Stimulated activated CD8-positive, alpha-beta memory T cell treated with anti-CD3 and anti-CD28 coated beads, Interleukin-7, amount 100 ng/mL, for 24 hours (primary cell): Measurements from ENCODE around the gene WDR20.
"Not testable (repeated sequence)": the region's sequence is repeated elsewhere in the genome, so short reads cannot be mapped to it uniquely, and the experiment has no call there.

Source experiments
- DNase-seq: peaks from one replicate; pipeline ENCODE4 v3.0.0-alpha.2; 2020; ENCODE audit warnings: low read depth

Gene WDR20

GRCh38 chr14:102238766-102239165, 99.1 kb downstream of the WDR20 start:
- DNase-seq: no peak

- DNase-seq: no peak
Measured at GRCh38 chr14:102239231-102239630, 99.5 kb downstream of the WDR20 start.

DNA sequence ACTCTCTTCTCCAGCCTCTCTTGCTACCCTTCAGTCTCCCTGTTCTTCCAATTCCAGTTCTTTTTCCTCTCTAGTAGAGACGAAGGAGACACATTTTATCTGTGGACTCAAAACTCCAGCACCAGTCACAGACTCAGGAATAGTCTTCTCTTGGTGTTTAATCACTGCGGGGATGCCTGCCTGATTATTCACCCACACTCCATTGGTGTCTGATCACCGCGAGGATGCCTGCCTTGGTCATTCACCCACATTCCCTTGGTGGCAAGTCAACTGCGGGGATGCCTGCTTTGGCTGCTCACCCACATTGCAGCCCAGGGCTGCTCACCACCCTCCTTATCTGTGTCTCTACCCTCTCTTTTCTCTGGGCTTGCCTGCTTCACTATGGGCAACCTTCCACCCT, 100.8 kb downstream of the WDR20 start:
- not testable (repeated sequence) for DNase-seq

DNA sequence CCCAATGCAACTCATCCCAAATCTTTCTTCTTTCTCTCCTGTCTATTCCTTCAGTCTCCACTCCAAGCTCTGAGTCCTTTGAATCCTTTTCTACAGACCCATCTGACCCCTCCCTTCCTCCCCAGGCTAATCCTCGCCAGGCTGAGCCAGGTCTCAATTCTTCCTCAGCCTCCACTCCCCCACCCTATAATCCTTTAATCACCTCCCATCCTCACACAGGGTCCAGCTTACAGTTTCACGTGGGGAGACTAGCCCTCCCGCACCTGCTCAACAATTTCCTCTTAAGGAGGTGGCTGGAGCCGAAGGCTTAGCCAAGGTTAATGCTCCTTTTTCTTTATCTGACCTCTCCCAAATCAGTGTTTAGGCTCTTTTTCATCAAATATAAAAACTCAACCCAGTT, 101.5 kb downstream of the WDR20 start:
- DNase-seq: no peak

- DNase-seq: not testable (repeated sequence)
Measured at GRCh38 chr14:102243795-102244194, 104.1 kb downstream of the WDR20 start.

GRCh38 chr14:102246071-102246470, 106.4 kb downstream of the WDR20 start:
- DNase-seq: no peak

DNA sequence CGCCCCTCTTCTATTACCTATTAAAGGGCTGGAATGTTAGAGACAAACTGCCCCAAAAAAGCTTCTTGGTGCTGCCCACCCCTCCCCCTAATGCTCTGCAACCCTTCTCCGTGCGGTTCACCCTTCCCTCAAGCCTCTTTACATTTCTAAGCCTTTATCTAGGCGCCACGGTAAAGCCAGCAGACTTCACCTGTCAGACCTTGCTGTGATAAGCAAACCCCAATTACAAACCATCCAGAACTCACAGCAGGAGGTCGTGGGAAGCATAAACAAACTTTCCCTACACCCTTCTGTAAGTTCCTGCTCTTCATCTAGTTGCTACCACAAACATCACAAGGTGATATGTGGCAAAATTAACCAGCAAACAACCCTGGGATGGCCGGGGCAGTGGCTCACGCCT, 108.4 kb downstream of the WDR20 start:
- no peak for DNase-seq

GRCh38 chr14:102249041-102249440, 109.3 kb downstream of the WDR20 start:
- DNase-seq: no peak

- DNase-seq: no peak
Measured at GRCh38 chr14:102249981-102250380, 110.3 kb downstream of the WDR20 start.

GRCh38 chr14:102250636-102251035, 110.9 kb downstream of the WDR20 start:
- DNase-seq: no peak

- no peak for DNase-seq
Measured at GRCh38 chr14:102251161-102251560, 111.5 kb downstream of the WDR20 start.

DNA sequence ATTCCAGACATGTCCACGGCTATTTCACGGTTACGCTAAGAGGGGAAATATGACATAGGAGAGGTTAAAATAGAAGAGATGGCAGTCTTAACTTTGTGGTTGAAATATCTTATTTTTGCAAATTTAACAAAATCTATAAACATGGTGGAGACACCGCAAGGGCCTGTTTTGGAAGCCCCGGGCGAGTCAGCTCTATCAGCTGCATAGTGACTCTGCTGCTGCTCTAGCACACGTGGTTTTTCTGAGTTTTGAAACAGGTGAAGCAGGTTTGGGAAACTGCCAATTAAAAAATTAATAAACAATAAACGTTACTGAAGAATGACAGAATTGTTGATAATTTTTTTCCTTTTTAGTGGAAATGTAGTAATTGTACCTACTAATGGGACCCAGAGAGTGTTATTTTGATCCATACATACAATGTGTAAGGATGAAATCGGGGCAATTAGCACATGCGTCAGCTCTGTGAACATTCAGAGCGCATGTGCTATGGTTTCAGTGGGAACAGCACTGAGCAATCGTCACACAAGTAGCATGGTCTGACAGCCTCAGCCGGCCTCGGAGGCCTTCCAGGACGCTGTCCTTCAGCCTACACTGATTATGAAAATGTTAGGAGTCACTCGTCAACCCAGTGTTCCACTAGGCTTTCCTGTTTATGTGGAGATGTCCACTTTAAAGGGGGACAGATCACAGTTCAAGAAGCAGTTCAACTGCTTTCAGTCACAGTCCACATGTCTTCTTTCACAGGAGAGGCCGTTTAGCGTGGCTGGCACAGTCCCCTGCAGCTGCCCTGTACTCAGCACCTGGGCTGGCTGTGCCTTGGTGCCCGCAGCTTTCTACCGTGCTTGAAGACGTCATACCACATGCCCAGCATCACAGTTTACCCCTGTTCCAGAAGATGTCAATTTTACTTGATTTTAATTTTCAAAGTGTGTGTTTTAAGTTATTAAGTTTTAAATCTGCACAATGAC, 113.4 kb downstream of the WDR20 start:
- DNase-seq: no peak

- DNase-seq: no peak
Measured at GRCh38 chr14:102255401-102256190, 115.9 kb downstream of the WDR20 start.

DNA sequence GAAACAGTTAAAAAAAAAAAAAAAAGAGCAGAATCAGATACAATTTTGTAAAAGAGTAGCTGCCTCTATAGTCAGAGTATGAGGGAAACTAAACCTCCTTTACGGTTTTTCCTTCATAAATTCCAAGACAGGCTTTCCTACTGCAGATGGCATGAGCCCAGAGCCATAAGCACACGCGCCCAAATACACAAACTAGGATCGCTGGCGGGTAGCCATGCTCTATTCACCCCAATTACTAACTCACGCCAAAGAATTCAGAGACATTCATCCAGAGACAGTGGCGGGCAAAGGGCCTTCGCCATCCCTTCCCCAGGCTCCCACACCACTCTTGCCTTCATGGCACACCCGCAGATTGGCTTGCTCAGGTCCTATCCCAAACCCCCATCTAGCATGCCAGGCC, 117.0 kb downstream of the WDR20 start:
- no peak for DNase-seq

GRCh38 chr14:102258136-102258535, 118.4 kb downstream of the WDR20 start:
- no peak for DNase-seq
